HG03196 (cell line): ENCODE measurements around the gene CACNA1B.
"Not testable (repeated sequence)": the region's sequence is repeated elsewhere in the genome, so short reads cannot be mapped to it uniquely, and the experiment has no call there.

ENCODE experiments used
- ATAC-seq: cut with Tn5 transposase; IDR thresholded peaks from one replicate; pipeline ENCODE4 v1.9.1; 2021; ENCODE audit not compliant: unreplicated experiment

CACNA1B gene

DNA sequence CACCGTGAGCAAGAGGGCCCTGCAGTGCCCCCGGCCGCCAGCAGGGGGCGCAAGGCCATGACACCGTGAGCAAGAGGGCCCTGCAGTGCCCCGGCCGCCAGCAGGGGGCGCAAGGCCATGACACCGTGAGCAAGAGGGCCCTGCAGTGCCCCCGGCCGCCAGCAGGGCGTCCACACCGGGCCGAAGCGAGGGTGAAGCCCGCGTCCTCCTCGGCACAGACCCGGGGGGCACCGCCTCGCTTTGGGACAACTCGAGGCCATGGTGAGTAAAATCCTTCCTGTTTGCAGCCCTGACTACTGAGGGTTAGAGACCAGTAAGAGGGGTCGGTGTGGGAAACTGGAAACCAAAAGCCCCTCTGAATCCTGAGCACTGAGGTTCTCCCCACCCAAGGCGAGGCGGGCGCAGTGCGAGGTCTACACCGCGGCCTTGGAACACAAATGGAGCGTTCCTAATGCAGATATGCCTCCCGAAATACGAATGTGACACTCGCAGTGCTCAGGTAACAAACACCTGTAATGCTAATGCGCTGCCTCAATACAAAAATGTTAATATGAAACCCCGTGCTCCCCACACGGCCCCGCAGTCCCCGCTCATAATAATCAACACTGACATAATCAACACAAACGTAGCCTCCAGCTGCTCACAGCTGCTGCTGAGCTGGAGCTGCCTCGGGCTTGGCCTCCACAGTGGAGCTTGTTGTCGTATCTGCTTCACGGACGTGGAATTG lies 249.4 kb downstream of the CACNA1B start:
- not testable (repeated sequence) for ATAC-seq

DNA sequence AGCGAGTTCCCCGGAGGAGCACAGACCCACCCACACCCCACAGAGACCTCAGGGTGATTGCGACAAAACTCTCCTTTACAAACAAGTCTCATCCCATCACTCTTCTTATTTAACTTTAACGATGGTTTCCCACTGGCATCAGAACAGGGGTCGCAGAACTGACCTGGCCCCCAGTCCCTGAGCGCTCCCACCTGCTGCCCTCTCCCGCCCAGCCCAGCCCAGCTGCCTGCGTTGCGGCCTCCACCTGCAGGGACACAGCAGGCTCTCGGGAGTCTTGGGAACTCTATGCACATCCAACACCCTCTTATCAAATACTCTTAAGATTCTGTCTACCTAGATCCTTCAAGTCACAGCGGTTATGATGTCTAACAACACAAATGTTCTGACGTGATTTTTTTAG lies 250.4 kb downstream of the CACNA1B start:
- not testable (repeated sequence) for ATAC-seq

DNA sequence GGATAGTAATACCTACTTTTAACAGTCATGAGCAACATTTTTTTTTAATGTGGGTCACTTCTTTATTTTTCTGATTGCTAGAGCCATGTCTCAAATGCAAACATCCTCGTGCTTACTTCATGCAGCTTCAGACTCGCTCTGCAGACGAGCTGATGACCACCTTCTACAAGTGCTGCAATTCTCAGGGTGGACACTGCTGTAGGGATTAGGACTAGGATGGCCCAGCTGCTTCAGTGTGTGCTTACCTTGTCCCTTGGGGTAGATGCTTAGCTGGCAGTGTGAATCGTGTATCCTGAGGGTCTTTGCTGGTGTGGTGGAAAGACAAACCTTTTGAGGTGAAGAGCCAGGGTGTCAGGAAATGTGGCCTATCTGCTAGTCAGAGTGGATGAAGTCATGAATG lies 251.7 kb downstream of the CACNA1B start:
- ATAC-seq = not testable (repeated sequence)

DNA sequence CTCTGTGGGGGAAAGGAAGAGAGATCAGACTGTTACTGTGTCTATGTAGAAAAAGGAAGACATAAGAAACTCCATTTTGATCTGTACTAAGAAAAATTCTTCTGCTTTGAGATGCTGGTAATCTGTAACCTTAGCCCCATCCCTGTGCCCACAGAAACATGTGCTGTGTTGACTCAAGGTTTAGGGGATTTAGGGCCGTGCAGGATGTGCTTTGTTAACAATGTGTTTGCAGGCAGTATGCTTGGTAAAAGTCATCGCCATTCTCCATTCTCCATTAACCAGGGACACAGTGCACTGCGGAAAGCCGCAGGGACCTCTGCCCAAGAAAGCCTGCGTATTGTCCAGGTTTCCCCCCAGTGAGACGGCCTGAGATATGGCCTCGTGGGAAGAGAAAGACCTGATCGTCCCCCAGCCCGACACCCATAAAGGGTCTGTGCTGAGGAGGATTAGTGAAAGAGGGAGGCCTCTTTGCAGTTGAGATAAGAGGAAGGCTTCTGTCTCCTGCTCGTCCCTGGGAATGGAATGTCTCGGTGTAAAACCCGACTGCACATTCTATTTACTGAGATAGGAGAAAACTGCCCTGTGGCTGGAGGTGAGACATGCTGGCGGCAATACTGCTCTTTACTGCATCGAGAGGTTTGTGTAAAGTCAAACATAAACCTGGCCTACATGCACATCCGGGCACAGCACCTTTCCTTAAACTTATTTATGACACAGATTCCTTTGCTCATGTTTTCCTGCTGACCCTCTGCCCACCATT lies 255.5 kb downstream of the CACNA1B start:
- not testable (repeated sequence) for ATAC-seq

DNA sequence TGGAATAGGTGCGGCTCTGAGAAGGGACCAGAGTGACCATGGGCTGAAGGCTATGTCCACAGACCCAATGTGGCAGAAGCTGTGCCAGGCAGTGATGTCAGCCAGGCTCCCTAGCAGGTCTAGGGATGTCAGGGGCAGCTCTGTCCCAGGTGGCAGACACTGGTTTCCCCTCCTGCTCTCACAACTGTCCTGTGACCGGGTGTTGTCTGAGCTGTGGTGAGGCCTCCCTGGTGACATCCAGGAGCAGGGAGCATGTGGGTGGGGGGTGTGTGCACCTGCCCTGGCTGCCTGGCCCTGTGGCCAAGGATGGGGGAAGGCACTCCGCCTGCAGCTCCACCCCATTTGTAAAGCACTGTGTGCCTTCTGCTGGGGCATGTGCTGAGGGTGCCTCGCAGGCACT lies 257.0 kb downstream of the CACNA1B start:
- ATAC-seq = not testable (repeated sequence)

DNA sequence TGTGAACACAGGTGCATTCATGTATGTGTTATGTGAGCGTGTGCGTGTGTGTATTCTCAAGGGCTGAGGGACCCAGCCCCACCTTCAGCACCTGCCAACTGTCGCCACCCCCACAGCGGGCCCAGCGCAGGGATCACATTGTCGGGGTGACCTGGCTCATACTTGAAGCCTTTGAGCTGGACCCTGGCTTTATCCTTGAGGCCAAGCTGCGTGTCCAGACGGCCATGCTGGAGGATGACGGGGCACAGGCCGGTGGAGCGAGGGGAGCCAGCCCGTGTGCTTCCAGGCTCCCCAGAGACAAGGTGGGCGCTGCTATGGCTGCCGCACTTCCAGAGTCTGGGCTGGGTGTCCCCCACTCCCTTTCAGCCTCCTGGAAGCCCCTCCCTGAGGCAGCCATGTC lies 261.5 kb downstream of the CACNA1B start:
- ATAC-seq = not testable (repeated sequence)

DNA sequence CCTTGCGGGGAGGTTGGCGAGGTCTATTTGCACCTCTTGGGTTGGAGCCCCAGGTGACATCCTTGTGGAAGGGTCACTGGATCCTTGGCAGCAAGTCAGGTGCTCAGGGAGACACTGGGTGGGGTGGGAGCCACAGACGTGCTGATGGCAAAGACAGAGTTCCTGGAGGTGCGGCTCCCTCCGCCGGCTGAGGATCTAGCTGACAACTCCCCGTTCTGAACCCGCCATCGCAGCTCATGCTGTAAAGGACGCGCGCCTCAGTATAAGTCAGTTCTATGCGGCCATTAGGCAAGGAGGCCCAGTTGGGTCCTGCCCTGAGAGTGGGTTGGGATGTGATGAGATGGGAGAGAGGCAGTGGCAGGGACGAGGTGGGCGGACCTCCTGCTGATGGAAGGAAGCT lies 263.4 kb downstream of the CACNA1B start:
- ATAC-seq = not testable (repeated sequence)

DNA sequence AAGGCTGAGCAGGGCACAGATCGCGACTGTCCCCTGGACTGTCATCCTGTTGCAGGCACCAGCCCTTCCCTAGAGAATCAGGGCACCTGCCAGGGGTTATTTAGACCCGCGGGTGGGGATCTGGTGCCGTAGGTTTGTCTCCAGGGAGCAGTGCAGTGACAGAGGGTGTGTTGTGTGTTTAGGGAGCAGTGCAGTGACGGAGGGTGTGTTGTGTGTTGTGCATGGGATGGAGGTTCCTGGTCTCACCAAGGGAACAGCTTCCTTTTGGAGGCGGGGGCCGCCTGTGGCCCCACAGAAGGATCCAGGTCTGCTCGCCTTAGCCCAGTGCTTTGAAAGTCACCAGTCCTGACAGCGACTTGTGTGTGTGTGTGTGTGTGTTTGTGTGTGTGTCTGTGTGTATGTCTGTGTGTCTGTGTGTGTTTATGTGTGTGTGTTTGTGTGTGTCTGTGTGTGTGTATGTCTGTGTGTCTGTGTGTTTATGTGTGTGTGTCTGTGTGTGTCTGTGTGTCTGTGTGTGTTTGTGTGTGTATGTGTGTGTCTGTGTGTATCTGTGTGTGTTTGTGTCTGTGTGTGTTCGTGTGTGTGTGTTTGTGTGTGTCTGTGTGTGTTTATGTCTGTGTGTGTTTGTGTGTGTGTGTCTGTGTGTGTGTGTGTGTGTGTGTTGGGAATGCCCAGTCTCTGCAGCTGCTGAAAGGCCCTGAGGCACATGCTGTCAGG lies 265.1 kb downstream of the CACNA1B start:
- ATAC-seq = not testable (repeated sequence)

DNA sequence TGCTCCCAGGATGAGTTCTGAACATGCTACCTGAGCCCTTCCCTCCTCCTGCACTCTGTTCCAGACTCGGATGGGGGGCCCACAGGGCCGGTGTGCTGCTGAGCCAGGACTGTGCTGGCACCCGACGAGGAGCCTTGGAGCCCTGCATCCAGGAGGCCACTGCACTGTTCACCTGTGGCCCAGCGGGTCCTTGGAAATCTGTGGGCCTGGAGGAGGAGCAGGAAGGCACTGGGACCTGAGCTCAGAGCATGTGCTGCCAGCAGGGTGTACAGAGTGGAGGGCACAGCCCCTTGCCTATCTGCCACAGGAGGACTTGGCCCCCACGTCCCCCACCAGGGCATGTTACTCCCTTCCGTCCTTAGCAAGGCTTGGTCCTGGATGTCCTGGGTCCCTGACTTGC lies 265.9 kb downstream of the CACNA1B start:
- not testable (repeated sequence) for ATAC-seq

DNA sequence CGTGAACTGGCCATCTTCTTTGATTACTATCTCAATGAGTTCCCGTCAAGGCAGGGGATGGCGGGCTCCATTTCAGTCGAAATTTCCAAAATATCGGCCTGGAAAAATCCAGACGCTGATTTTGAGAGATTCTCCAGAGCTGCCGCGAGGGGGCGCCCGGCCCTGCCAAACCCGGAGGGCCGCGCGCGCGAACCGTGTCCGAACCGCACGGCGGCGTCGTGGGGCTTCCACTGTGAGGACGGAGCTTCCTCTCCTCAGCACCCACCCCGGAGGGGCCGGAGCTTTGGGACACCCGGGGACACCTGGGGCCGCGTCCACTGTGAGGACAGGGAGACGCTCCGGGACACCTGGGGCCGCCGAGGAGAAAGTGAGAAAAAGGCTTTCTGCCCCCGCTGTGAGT lies 270.0 kb downstream of the CACNA1B start:
- not testable (repeated sequence) for ATAC-seq

DNA sequence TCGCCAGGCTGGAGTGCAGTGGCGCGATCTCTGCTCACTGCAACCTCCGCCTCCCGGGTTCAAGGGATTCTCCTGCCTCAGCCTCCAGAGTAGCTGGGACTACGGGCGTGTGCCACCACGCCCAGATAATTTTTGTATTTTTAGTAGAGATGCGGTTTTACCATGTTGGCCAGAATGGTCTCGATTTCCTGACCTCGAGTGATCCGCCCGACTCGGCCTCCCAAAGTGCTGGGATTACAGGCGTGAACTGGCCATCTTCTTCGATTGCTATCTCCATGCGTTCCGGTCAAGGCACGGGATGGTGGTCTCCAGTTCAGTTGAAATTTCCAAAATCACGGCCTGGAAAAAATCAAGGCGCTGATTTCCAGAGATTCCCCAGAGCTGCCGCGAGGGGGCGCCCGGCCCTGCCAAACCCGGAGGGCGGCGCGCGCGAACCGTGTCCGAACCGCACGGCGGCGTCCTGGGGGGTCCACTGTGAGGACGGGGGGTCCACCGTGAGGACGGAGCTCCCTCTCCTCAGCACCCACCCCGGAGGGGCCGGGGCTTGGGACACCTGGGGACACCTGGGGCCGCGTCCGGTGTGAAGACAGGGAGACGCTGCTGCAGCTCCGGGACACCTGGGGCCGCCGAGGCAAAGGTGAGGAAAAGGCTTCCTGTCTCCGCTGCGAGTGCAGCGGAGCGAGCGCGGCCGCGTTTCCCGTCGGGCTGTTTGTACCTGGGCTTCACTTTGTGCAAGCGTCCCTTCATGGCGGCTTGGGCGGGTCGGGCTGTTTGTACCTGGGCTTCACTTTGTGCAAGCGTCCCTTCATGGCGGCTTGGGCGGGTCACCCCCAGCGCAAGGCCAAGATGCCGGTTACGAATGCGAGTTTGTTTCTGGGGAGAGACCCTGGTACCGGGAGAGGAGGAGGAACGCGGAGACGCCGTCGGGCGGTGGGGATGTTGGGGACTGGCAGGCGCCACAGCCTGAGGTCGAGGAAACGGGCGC lies 272.4 kb downstream of the CACNA1B start:
- ATAC-seq = not testable (repeated sequence)

DNA sequence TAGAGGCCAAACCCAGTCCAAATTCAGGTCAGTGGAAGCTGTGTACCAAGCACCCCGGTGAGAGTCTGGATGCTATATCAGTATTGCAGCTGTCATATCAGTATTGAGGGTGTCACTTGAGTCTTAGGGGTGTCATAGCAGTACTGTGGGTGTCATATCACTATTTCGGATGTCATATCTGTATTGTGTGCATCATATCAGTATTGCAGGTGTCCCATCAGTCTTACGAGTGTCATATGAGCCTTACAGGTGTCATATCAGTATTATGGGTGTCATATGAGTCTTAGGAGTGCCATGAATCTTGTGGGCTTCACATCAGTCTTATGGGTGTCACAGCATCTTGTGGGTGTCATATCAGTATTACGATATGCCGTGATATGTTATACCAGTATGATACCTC lies 278.2 kb downstream of the CACNA1B start:
- ATAC-seq = not testable (repeated sequence)

DNA sequence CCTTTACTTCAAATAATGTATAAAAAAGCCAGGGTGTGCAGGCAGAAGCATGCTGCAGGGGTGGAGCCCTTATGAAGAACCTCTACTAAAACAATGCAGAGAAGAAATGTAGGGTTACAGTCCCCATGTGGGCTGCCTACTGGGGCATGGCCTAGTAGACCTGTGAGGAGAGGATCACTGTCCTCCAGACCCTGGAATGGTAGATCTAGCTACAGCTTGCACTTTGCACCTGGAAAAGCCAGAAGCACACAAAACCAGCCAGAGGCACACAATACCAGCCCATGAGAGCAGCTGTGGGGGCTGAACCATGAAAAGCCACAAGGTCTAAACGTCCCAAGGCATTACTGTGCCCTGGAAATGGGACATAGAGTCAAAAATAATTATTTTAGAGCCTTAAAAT lies 289.2 kb downstream of the CACNA1B start:
- ATAC-seq = not testable (repeated sequence)
